T-helper 2 cell (primary cell): Measurements from ENCODE around the gene CRTAC1.

ENCODE experiments used
- DNase-seq, 5 experiments: peaks; one replicate each; pipeline versions ENCODE4 v3.0.0 to v3.0.0-alpha.2; 2012 to 2022

Gene CRTAC1

DNA sequence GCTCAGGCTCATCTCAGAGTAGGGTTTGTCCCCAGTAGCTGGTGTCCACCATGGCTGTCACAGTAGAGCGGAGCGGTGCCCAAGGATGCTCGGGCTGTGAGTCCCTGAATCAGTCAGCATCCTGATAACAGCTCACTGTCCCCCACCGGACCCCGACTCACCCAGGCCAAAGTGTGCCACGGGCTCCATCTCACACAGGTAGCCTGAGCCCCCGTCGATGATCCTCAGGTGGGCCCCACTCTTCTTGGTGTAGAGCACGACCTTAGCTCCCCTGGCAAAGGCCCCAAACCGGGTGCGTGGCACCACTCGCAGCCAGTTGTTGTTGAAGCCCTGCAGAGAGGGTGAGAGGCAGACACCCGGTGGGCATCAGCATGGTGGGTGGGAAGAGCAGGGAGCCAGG lies 135.3 kb downstream of the CRTAC1 start:
- no peak for DNase-seq

DNA sequence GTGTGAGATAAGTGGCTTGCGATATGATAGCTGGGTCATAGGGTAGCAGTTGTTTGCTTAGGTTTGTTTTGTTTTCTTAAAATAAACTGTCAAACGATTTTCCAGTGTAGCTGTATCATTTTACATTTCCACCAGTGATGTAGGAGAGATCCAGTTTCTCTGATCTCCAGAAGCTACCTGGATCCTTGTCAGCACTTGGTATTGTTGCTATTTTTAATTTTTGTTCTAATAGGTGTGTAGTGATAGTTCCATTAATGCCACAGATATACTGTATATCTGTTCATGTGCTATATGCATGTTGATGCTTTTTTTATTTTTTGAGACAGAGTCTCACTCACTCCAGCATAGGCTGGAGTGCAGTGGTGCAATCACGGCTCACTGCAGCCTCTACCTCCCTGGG lies 136.3 kb downstream of the CRTAC1 start:
- no peak for DNase-seq

DNA sequence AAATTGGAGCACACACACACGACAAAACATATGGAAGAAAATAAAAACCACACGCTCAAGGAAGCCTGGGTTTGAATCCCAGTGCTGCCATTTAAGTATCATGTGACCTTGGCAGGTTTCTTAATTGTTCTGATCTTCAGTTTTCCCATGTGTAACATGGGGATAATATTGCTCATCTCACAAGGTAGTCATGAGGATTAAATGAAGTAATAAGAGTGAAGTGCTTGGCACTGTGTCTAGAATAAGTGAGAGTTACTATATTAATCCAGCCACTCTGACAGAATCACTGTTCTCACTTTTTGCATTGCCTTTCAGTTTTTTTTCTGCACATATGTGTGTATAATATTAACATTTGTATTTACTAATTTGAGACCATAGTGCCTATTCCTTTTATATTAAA lies 137.5 kb downstream of the CRTAC1 start:
- no peak for DNase-seq

DNA sequence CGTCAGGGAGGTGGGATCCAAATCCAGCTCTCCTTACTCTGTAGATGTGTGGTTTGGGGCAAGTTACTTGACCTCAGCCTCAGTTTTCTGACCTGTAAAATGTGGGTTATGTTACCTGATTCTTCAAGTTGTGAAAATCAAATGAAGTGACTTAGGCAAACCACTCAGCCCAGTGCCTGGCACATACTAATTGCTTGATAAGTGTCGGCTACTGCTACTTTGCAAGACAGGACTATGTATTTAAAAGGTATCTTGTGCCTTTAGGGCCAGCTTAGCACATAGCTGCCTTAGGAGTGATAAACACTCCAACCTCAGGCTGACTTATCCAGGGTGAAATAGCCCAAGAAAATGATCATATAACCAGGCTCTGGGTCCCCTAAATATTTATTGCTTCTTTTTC lies 137.9 kb downstream of the CRTAC1 start:
- no peak for DNase-seq

DNA sequence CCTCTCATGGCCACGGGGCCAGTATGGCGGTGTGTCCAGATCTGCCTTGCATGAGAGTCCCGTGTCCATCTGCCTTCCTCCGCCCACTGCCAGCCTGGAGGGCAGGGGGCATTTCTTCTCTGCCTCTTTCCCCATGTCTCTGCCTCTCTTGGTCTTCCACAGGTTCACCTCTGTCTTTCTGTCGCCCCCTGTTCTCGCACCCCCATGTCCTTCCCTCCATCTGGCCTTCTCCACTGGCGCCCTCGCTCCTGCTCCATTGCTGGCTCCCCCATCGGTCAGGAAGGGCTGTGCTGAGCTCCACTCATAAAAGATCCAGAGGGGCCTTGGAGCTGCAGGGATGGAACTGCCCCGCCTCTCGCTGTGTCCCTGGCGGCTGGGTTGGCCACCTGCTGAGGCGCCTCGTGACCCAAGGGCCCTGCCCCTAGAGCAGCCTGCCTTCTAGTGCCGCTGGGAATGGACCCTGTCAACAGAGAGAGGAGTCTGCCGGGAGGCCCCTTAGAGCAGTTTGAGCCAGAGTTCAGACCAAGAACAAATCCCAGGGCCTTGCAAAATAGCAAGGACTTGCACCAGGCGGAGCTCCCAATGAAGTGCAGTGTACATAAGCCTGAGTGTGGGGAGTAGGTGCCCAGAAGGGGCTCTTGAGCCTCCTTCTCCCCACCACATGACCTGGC lies 138.8 kb downstream of the CRTAC1 start:
- no peak for DNase-seq

DNA sequence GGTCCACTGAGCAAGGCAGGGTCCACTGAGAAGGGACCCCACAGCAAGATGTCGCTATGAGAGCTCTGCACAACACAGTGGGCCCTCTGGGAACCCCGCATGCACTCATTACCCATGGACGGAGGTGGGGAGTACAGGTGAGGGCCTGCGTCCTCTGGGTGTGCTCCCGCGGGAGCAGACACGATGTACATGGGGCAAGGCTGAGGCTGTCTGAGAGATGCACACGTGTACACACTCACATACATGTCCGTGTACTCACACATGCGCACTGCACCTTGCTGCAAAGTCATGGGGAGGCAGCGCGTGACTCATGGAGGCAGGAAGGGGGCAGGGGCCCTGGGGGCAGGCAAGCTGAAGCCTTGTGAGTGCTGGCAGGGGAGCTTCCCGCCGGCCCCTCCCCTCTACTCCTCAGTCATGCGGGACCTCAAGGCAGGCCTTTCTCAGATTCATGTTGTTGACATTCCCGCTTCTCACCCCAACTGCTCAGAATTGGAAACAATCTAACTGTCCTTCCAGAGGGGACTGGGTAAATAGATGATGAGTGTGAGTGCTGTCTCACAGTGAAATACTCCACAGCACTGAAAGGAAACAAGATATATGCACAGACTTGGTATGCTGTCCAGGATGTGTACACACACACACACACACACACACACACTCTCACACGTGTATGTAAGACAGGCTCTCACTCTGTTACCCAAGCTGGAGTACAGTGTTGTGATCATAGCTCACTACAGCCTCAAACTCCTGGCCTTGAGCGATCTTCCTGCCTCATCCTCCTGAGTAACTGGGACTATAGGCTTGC lies 140.8 kb downstream of the CRTAC1 start:
- DNase-seq, result peak in 1 of 5 experiments; percentile 11

DNA sequence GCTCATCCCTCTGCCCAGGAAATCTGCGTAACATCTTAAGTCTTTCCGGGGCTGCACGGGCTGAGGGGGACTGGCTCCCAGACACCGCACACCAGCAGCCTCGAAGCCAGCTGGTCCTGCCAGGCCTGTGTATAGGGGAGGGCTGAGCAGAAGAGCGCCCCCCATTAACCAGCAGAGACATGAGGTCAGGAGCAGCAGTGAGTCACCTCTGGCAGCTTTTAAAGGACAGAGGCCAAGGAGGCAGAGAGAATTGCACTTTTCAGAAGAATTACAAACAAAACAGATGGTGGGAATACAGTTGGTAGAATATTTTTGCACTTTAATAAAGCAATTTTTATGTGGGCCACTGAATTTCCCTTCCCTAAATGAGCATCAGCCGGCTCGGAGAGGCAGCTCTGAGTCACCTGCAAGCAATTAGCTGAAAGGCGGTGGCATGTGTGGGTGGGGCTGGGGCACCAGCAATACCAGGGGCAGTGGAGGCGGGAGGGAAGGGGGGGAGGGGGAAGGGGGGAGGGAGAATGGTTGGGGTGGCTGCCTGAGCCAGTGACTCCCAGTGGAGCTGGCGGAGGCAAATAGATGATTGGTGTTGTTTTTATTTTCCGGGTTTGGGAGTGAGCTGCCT lies 141.7 kb downstream of the CRTAC1 start:
- DNase-seq, result no peak

DNA sequence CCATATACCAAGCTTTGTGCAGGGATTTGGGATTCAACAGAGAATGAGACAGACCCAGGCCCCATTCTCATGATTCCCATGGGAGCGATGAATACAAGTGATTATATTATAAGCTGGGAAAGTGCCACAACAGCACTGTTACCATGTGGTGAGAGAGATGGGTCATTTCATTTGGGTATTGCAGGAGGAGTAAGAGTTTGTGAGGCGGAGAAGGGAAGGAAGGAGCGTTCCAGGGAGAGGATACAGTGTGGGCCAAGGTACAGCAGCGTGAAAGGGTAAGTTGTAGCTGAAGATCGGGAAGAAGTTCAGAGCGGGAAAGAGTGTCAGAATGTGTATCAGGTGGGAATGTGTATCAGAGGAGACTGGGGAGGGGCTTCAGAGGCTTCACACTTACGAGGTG lies 142.3 kb downstream of the CRTAC1 start:
- DNase-seq, result no peak

DNA sequence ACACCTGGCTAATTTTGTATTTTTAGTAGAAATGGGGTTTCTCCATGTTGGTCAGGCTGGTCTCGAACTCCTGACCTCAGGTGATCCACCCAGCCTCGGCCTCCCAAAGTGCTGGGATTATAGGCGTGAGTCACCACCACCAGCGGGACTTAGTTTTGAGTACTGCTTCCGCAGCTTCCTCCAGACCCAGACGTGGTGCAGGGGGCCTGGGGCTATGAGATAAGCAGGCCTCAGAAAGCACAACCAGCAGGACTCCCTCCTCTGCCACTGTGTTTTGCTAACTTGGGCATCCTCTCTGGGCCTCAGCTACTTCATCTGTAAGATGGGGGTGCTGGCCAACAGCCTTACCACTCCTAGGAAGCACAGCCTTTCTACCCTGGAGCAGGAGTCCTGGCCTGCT lies 143.0 kb downstream of the CRTAC1 start:
- no peak for DNase-seq

DNA sequence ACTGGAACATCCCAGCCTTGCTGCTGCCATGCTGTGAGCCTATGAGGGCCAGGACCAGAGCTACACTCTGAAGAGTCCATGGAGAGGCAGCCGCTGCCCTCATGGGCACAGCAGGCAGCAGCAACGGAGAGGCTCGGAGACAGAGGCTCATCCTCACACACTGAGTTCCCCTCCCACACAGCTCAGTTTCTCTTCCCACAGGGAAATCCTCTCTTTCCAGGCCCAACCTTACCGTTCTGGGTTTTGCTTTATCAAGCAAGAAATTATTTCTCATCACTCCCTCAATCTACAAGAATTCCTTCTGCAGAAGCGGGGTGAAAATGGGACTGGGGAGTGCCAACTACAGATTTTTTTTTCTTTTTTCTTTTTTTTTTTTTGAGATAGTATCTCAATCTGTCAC lies 144.1 kb downstream of the CRTAC1 start:
- DNase-seq, result no peak

DNA sequence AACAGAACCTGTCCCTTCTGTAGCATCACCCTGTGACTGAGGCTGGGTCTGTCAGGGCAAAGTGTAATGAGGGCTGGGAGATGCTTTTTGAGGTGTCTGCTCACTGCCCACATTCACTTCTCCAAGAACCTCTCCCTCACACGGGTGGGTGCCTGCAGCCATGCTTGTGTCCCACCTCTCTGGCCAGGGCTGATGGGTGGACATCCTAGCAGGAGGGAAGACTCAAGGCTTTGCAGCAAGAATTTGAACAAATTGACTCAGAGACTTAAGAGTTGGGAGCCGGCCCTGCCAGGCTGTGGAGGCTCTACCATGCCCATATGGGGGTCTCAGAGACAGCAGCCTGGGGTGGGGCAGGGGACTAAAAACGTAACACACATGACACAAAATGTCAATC lies 147.3 kb downstream of the CRTAC1 start:
- DNase-seq, result no peak

DNA sequence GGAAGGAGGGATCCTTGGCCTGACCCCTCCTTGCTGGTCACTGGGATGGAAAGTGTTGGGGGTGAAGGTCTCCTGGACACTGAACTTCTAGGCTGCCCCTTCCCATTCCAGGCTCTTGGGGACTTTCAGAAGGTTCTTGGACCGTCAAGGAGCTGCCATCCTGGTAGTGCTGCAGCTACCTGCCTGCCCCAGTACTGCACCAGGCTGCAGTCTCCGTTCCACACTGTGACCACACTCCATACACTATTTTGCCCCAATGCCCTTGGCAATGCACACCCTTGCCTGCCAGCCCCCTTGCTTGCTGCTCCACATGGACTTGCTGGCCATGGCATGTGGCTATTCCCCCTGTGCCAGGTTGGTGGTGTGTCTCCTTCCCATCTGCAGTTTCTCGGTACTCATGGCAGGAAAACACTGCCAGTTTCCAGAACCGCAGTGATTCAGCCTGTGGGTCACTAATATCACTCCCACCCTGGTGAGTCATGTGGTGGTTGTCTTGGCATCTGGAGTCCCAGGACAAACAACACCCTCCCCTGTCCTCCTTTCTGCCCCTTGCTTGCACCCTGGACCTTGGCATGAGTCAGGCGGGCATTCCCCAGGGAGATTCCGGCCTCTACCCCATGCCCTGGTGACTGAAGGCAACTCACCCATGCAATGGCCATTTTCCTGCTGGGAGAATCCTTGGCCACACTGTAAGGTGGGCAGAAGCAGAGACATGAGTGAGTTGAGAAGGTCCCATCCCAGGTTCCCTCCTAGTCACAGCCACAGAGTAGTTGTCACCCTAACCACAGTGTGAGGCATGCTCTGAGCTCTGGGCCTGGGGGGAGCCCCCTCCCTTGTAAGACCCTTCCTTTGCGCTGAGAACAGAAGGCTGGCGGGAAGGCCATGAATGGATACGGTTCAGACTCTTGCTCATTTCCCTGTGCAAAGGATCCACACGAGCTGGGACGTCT lies 148.0 kb downstream of the CRTAC1 start:
- DNase-seq, result no peak

DNA sequence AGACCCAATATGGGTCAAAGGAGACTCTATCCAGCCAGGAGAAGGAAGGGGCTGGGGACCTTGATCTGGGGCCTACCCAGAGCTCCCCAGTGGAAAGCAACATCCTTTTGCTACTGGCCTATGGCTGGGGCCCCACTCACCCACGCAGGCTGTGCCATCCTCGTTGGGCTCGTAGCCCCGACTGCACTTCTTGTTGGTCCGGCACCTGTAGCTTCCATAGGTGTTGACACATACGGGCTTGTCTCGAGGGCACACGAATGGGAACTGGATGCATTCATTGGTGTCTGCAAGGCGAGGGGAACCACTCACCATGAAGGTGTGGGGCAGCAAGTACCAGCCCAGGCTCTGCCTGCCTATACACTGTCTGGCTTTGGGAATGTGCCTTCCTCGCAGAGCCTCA lies 150.3 kb downstream of the CRTAC1 start:
- DNase-seq, result no peak

DNA sequence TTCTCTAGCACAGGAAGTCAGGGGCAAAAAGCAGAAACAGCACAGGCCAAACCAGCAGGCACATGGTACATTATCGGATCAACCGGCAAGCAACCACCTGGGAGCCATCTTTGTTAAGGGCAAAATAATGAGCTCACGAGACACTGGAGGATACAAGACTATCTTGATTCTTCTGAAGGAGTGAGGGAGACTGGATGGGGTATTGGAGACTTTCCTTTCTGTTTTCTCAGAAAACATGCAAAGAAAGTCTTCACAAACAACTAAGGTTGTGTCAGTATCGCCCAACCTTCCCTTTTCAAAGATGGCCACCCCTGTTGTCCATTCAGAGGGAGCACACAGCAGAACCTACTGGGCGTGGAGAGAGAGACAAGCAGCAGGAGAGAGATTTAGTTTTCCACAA lies 151.2 kb downstream of the CRTAC1 start:
- DNase-seq, result no peak

DNA sequence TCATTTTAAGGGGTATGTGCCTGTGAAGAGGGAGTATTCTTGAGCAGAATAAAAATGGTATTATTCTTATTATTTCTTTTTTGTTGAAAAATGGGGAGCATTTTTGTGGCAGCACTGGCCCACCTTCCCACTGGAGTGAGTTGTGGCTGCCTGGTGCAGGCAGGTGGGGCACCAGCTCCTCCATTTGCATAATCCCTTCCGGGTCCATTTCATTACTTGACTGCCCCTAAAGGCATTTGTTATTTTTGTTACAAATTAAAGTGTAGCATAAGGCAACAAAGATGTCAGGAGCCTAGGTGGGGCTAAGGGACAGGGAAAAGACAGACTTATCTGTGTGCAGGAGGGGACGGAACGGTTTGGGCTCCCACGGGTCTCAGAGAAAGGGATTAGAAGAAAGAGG lies 154.0 kb downstream of the CRTAC1 start:
- DNase-seq, result no peak

DNA sequence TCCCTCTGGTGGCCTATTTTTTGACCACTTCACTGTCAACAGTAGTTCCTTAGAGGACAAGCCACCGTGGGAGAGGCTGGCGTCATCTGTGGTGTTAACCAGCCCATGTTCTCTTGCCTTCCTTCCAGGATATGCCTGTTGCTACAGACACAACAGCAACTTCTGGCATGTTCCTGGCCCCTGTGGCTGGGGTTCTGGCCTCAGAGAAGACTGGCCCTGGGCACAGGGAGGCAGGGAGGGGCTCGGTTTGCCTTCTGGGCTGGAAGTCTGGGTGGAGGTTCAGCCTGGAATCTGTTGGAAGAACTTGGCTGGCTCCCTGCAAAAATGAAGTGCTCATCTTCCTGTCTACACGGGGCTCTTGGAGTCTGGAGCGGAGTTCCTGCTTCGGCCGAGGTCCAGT lies 155.0 kb downstream of the CRTAC1 start:
- DNase-seq, result no peak

DNA sequence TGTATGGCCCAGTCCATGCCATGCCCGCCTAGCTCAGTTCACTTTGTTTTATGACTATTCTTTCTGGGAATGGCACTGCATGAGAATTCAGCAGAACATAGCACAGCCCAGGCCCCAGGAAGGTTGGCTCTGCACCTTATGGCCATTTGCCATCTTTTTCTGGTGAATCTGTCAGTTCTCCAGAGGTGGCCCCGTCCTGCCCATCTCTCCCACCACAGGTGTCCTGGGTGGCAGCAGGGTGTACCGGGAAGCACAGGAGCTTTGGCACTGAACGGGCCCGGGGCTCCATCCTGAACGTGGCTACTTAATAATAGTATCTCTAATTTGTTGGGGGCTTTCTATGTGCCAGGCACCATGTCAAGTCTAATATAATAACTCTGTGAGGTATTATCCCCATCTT lies 156.1 kb downstream of the CRTAC1 start:
- no peak for DNase-seq

DNA sequence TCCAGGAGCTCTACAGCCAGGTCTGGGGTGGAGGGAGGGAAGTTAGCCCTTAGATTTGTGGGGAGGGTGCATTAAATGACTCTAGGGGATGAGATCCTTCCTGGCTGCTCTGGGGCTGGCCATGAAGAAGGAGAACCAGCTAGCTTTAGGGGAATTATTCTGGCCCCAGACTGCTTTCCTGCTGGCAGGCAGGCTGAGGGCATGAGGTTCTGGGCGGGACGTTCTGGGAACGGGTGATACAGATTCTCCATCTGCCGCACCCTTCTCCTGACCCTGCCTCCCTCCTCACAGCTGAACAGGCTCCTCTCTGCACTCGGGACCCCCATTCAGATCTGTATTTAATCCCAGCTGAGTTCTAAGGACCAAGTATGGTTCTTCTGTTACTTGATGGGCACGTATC lies 156.9 kb downstream of the CRTAC1 start:
- DNase-seq, result no peak

DNA sequence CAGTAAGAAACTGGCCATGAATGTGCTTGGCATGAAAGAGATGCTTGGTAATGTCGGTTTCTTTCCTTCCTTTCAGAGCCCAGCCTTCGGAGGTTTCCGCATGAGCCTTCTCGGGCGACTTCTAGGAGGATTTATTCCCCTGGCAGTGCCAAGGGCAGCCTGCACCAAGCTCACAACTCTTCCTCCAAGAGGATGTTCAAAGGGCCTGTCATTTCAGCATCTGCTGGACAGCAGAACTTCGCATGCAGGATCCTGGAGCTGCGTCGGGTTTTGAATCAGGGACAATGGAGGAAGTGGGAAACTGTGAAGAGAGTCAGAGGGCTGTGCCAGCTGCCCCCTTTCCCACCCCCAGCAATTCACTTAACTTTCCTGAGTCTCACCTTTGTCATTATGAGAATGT lies 159.4 kb downstream of the CRTAC1 start:
- no peak for DNase-seq

DNA sequence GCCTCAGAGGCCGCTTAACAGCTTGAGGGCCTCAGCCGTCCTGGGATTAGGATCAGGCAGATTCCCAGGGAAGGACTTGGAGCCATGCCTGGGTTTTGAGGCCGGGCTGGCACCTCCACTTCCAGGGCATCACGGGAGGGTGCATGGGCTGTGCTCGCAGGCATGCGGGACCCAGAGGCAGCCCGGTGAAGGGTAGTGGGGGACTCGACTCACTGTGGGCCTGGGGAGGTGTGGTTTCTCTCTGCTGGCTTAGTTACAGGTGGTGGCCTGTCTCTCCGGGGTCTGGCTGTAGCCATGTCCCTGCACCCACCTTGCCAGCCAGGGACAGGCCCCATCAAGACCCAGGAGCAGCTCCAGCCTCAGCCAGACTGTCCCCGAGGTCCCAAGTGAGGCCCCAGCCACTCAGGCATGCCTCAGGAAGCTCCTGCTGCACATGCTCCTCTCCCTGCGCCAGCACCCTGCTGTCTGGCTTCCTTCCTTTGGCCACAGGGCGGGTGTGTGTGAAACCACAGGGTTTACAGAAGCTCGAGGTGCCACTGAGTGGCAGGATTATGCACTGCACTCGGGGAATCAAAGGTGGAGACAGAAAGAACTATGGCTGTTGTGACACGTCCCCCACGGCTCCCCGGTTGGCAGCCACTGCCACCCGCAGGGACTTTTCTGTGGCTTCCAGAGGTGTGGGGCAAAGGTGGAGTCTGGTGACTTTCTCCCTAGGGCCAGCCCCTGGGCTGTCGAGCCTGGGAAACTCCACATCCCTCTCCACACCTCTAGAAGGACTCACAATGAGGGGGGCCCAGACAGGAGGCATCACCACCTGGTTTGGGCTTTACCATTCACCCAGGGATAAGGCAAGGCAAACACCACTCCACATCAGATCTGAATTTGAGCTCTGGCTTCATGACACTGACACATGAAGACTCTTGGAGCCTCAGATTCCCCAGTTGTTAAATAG lies 161.1 kb downstream of the CRTAC1 start:
- peak; percentile 33 to 92 (median 69) for DNase-seq

DNA sequence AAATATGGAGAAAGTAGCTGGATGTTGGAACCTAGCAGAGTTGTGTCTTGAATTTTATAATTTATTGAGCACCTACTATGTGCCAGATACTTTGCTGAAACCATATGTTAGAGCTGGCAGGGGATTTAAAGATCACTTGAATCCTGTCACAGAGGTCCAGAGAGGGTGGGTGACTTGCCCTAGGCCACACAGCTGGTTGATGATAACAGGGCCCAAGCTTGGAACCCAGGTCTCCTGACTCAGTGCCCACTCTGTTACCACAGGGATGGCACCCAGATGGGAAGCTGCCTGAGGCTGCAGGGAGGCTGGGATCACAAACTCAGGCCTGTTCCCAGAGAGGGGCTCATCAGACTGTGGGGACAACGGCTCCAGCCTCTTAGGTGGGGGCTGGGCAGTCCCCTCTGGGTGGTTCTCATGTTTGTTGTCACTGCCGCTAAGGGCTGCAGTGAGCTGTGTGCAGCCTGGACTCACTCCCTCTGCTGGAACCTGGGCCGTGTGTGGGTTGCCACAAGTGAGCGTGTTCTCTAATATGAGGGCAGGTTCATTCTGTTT lies 162.2 kb downstream of the CRTAC1 start:
- DNase-seq, result no peak
